ENCODE results near the gene RASD2.
"Not testable (repeated sequence)": the region's sequence is repeated elsewhere in the genome, so short reads cannot be mapped to it uniquely, and the experiment has no call there.

The RASD2 gene

GRCh38 chr22:35509960-35510359, 30.7 kb upstream of the RASD2 start:
- no peaks in the 10 kb centered on the region for H3K4me1 Mint-ChIP-seq (ENCODE audit: low read depth in 2 of 2)
- ATAC-seq (replicated peaks) (no peak), DNase-seq (no peak)
- H3K4me3 Mint-ChIP-seq = no peak overlapping the region
- H3K36me3 Mint-ChIP-seq (ENCODE audit: insufficient read depth) = no peaks in the 10 kb centered on the region
- H3K27ac Mint-ChIP-seq = no peak overlapping the region
- H3K9me3 Mint-ChIP-seq = no peaks in the 10 kb centered on the region
- peaks cover 27 to 52% of the 10 kb centered on the region in 2 donors for H3K27me3 Mint-ChIP-seq

DNA sequence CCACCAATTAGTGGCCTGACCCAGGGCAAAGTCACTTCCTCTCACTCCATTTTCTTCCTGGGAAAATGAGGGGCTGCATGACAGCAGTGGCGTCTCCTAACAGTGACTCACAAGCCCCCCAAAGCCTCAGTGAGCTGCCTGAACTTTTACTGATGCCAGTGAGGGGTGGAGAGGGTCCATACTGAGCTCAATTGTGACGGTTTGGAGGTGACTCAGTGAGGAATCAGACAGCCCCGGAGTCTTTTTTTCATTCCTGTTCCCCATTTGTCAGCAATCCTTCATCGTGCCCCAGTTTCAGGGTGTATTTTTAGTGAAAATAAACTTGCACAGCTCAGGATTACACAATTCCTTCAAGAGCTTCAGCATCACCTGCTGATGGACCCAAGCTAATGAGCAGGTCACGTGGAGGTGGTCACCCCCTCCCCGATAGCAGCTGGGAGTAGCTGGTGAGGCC, 30.1 kb upstream of the RASD2 start:
- Mint-ChIP-seq H3K36me3 (ENCODE audit: insufficient read depth) (no peaks in the 10 kb centered on the region), H3K27ac (no peak overlapping the region), H3K9me3 (no peaks in the 10 kb centered on the region), H3K4me3 (no peak overlapping the region), H3K27me3 (peaks cover 27 to 52% of the 10 kb centered on the region in 2 donors), H3K4me1 (ENCODE audit: low read depth in 2 of 2) (no peaks in the 10 kb centered on the region)
- no peak for ATAC-seq (replicated peaks)
- no peak for DNase-seq

- Mint-ChIP-seq H3K27ac (no peak overlapping the region), H3K4me3 (no peak overlapping the region)
Observed at GRCh38 chr22:35510951-35511350, 29.7 kb upstream of the RASD2 start.

DNA sequence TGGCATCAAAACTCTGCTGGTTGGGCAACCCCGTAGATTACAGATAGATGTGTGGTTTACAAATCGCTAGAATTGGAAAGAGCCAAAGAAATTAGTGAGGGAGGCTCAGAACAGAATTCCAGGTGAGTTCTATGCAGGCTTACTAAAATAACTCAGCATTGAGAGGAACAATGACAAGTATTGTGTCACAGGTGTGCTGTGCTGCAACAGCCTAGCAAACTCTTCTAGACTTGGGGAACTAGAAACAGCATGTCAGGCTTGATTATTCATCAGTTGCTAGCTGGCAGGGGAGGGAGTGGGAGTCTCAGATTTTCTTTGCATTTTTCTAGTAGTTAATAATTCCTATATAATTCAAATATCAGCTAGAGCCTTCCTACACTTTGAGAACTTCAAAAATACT, 26.3 kb upstream of the RASD2 start:
- Mint-ChIP-seq H3K27ac (no peak overlapping the region), H3K9me3 (no peaks in the 10 kb centered on the region), H3K36me3 (ENCODE audit: insufficient read depth) (no peaks in the 10 kb centered on the region), H3K27me3 (peaks cover 40 to 49% of the 10 kb centered on the region in 2 donors), H3K4me3 (no peak overlapping the region), H3K4me1 (ENCODE audit: low read depth in 2 of 2) (no peaks in the 10 kb centered on the region)
- ATAC-seq (replicated peaks) (no peak), DNase-seq (no peak)

More at GRCh38 chr22:35510951-35511350, 29.7 kb upstream of the RASD2 start:
- DNase-seq (no peak), ATAC-seq (replicated peaks) (no peak)
- H3K27me3 Mint-ChIP-seq = peaks cover 30 to 52% of the 10 kb centered on the region in 2 donors
- no peaks in the 10 kb centered on the region for H3K4me1 Mint-ChIP-seq (ENCODE audit: low read depth in 2 of 2)
- no peaks in the 10 kb centered on the region for H3K9me3 Mint-ChIP-seq
- H3K36me3 Mint-ChIP-seq (ENCODE audit: insufficient read depth) = no peaks in the 10 kb centered on the region

GRCh38 chr22:35515952-35516351, 24.7 kb upstream of the RASD2 start:
- peaks cover 44 to 49% of the 10 kb centered on the region in 2 donors for H3K27me3 Mint-ChIP-seq
- H3K9me3 Mint-ChIP-seq; DNase-seq; H3K4me3 Mint-ChIP-seq; H3K36me3 Mint-ChIP-seq (ENCODE audit: insufficient read depth); H3K4me1 Mint-ChIP-seq (ENCODE audit: low read depth in 2 of 2); ATAC-seq (replicated peaks): not testable (repeated sequence)
- peak overlapping the region in 1 of 2 donors; percentile 2 for H3K27ac Mint-ChIP-seq

- no peaks in the 10 kb centered on the region for H3K4me1 Mint-ChIP-seq (ENCODE audit: low read depth in 2 of 2)
- no peaks in the 10 kb centered on the region for H3K9me3 Mint-ChIP-seq
- peaks cover 51 to 57% of the 10 kb centered on the region in 2 donors for H3K27me3 Mint-ChIP-seq
- no peak for ATAC-seq (replicated peaks)
- H3K36me3 Mint-ChIP-seq (ENCODE audit: insufficient read depth) = no peaks in the 10 kb centered on the region
- H3K4me3 Mint-ChIP-seq = no peak overlapping the region
- no peak for DNase-seq
- peak overlapping the region in 1 of 2 donors; percentile 2 for H3K27ac Mint-ChIP-seq
Observed at GRCh38 chr22:35516723-35517122, 23.9 kb upstream of the RASD2 start.

DNA sequence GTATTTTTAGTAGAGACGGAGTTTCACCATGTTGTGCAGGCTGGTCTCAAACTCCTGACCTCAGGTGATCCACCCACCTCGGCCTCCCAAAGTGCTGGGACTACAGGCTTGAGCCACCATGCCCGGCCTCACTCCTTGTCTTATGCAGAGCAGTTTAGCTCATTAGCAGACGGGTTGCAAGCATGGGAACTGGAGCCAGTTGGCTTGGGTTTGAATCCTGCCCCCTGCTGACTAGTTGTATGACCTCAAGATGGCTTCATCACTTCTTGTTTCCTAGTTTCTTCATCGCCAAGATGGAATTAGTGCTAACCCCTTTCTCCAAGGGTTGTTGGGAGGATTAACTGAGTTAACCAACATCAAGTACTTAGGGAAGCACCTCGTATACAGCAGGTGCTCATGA, 23.4 kb upstream of the RASD2 start:
- Mint-ChIP-seq H3K27me3 (peaks cover 51 to 61% of the 10 kb centered on the region in 2 donors), H3K9me3 (no peaks in the 10 kb centered on the region), H3K36me3 (ENCODE audit: insufficient read depth) (no peaks in the 10 kb centered on the region), H3K4me3 (no peak overlapping the region), H3K27ac (no peak overlapping the region), H3K4me1 (ENCODE audit: low read depth in 2 of 2) (no peaks in the 10 kb centered on the region)
- ATAC-seq (replicated peaks) = no peak
- no peak for DNase-seq

- ATAC-seq (replicated peaks) (no peak), DNase-seq (no peak)
- Mint-ChIP-seq H3K27ac (no peak overlapping the region), H3K36me3 (ENCODE audit: insufficient read depth) (no peaks in the 10 kb centered on the region), H3K4me1 (ENCODE audit: low read depth in 2 of 2) (no peaks in the 10 kb centered on the region), H3K4me3 (no peak overlapping the region), H3K9me3 (no peaks in the 10 kb centered on the region), H3K27me3 (peaks cover 57 to 69% of the 10 kb centered on the region in 2 donors)
Observed at GRCh38 chr22:35517769-35518530, 22.7 kb upstream of the RASD2 start.

DNA sequence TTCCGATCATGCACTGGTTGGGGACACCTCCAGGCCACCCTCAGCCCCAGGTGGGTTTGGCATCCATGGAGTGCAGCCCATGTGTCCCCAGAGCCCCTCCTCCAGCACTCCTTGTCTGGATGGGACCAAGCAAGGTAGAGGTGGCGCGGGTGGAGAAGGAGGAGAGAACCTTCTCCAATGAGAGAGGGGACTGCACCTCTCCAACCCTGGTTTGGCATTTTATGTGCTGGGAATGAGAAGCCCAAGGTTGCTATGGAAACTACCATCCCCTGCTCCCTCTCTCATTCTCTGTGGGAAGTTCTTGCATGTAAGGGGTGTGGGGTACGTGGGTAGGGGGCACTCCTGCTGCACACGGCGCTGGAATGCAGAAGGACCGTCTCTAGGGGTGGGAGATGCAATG, 21.8 kb upstream of the RASD2 start:
- Mint-ChIP-seq H3K4me1 (ENCODE audit: low read depth in 2 of 2) (no peaks in the 10 kb centered on the region), H3K27ac (no peak overlapping the region), H3K27me3 (peaks cover 53 to 72% of the 10 kb centered on the region in 2 donors)

DNA sequence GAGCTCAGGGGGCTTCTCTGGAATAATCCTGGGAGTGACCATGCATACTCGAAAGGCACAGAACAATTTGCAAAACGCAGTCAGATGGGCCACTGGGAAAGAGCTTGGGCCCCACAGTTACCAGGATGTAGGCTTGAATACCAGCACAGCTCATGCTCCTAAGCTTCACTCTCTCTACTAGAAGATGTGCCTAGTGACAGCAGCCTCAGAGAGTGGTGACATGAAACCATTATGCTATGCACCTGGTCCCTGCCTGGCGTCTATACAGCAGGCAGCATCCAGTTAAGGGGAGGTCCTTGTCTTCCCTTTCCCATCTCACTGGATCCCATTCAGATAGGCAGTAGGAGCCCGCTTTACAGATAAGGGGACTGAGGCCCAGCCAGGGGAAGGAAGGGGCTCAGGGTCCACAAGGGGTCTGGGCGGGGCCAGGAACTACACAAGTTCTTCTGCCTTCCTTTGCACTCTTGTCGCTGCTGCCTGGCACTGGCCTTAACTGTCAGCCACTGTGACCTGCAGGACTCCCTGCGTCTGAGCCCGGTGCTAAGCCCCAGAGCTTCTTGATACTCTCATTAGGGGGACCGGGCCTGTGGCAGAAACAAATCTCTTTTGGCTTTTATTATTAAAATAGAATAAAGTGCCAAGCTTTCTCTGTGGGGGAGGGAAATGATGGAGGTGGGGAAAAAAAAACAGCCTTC, 21.2 kb upstream of the RASD2 start:
- Mint-ChIP-seq H3K36me3 (ENCODE audit: insufficient read depth) (no peaks in the 10 kb centered on the region), H3K27ac (no peak overlapping the region), H3K4me3 (no peak overlapping the region), H3K27me3 (peaks cover 53 to 67% of the 10 kb centered on the region in 2 donors), H3K4me1 (ENCODE audit: low read depth in 2 of 2) (no peaks in the 10 kb centered on the region), H3K9me3 (no peaks in the 10 kb centered on the region)
- DNase-seq (no peak), ATAC-seq (replicated peaks) (no peak)

More for the DNA sequence above, 21.8 kb upstream of the RASD2 start:
- ATAC-seq (replicated peaks) = no peak
- no peak for DNase-seq
- H3K4me3 Mint-ChIP-seq = no peak overlapping the region
- no peaks in the 10 kb centered on the region for H3K9me3 Mint-ChIP-seq
- H3K36me3 Mint-ChIP-seq (ENCODE audit: insufficient read depth) = no peaks in the 10 kb centered on the region

DNA sequence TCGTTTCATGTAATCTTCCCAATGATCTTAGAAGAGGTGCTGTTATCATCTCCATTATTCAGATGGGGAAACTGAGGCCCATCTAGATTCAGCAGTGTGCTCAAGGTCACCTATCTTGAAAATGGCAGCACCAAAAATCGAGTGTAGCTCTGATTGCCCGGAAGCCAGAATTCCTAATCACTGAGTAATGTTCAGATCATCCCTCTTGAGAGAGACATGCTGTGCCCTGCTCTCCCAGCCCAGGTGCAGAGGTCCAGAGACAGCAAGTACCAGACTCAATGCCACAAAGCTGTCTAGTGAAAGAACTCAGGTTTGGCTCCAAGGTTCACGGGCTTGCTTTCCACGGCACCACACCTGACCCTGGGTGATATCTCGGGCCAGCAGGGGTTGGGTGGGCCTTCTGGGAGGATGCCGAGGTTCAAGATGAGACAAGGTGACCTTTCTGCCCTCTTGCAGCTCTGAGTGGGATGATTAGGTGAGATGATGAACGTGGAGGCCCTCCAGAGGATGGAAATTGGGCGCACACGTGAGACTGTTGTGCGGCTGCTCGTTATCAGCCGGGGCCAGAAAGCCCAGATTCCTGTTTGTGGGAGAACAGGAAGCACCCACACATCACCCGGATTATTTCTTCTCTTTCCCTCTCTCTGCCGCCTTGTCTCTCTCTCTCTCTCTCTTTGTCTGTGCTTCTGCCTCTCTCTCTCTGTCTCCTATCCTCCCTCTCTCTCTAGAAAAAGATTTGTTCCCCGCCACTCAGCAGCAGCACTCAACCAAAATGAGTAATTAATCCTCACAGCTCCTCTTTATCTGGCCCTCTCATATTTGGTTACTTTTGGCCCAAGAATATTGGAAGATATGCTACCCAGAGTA, 19.0 kb upstream of the RASD2 start:
- Mint-ChIP-seq H3K27me3 (peaks cover 48 to 61% of the 10 kb centered on the region in 2 donors), H3K9me3 (no peaks in the 10 kb centered on the region), H3K36me3 (ENCODE audit: insufficient read depth) (no peaks in the 10 kb centered on the region), H3K4me3 (no peak overlapping the region), H3K27ac (no peak overlapping the region), H3K4me1 (ENCODE audit: low read depth in 2 of 2) (no peaks in the 10 kb centered on the region)
- no peak for DNase-seq
- no peak for ATAC-seq (replicated peaks)

- DNase-seq = no peak
- H3K4me3 Mint-ChIP-seq = no peak overlapping the region
- no peak overlapping the region for H3K27ac Mint-ChIP-seq
- H3K36me3 Mint-ChIP-seq (ENCODE audit: insufficient read depth) = no peaks in the 10 kb centered on the region
- peaks cover 46 to 56% of the 10 kb centered on the region in 2 donors for H3K27me3 Mint-ChIP-seq
- no peaks in the 10 kb centered on the region for H3K4me1 Mint-ChIP-seq (ENCODE audit: low read depth in 2 of 2)
- H3K9me3 Mint-ChIP-seq = no peaks in the 10 kb centered on the region
- ATAC-seq (replicated peaks) = no peak
Observed at GRCh38 chr22:35522225-35523149, 18.1 kb upstream of the RASD2 start.
